ENCODE measurements around the gene DAB1.

DNA sequence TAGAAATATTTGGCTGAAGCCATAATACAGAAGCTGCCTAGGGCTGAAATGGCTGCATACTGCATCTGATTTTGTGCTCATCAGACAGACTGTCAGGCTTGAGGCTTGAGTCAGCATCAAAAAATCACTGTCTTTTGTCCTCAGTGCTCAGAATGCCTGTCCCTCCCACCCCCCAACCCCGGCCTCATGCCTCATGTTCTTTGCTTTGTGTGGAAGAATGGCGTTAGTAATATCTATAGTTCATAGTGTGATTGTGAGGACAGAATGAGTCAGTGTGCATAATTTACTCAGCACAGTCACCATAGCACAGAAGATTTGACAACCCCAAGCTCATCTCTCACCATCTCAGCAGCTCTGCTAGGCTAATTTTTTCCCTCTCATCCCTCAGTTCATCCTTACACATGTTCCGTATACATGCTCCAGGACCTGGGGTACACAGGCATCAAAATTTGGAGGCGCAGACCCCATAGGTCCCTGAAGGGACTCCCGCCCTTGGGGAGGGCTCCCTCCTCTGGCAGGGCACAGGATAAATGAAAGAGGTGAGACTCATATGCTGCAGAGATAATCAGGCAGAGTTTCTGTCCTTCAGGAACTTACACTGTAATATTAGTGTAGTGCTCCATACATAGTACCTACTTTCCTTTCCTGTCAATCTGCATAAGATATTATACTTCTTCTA, 299.0 kb downstream of the DAB1 start:
- TF ChIP-seq POLR2A (IDR thresholded peaks at IDR 0.05) (no peak), POLR2AphosphoS5 (IDR thresholded peaks at IDR 0.05) (no peak), CTCF (IDR thresholded peaks at IDR 0.05) (no peak)

All from transverse colon (tissue), 4 donors.